Neuronal stem cell (in vitro differentiated cells): ENCODE results near the gene FAM47B.

ENCODE experiments used
- DNase-seq: peaks from one replicate; pipeline ENCODE4 v3.0.0-alpha.2; 2013; ENCODE audit warnings: low spot score
- H2AFZ ChIP-seq: one replicate; pipeline ENCODE4 v1.6.1; 2013; ENCODE audit warnings: mild to moderate bottlenecking, low read length, inconsistent platforms
- H2AK5ac ChIP-seq: 2 replicates; pipeline ENCODE4 v1.6.1; 2013; ENCODE audit warnings: low read depth, mild to moderate bottlenecking, inconsistent platforms, low read length, moderate library complexity, mixed read lengths
- H2BK120ac ChIP-seq: 2 replicates; pipeline ENCODE4 v1.6.1; 2013; ENCODE audit warnings: low read depth, mild to moderate bottlenecking, inconsistent platforms, low read length, moderate library complexity, mixed read lengths
- H2BK12ac ChIP-seq: one replicate; pipeline ENCODE4 v1.6.1; 2013; ENCODE audit warnings: low read length, inconsistent platforms
- H2BK15ac ChIP-seq: 2 replicates; pipeline ENCODE4 v1.6.1; 2013; ENCODE audit warnings: mild to moderate bottlenecking, low read length, inconsistent platforms, mixed read lengths
- H2BK5ac ChIP-seq: one replicate; pipeline ENCODE4 v1.6.1; 2013; ENCODE audit warnings: inconsistent platforms, mild to moderate bottlenecking, low read length, moderate library complexity
- H3K14ac ChIP-seq: one replicate; pipeline ENCODE4 v1.6.1; 2013; ENCODE audit warnings: low read length, inconsistent platforms
- H3K18ac ChIP-seq: 2 replicates; pipeline ENCODE4 v1.6.1; 2013; ENCODE audit warnings: low read length, inconsistent platforms
- H3K23ac ChIP-seq: 2 replicates; pipeline ENCODE4 v1.6.1; 2013; ENCODE audit warnings: low read depth, mild to moderate bottlenecking, mixed read lengths, low read length, inconsistent platforms; ENCODE audit not compliant: poor library complexity
- H3K27ac ChIP-seq: replicated peaks from 3 replicates; pipeline ENCODE4 v1.5.1; 2013; ENCODE audit warnings: low read length, inconsistent platforms
- H3K27me3 ChIP-seq, 3 experiments: 2 replicates each; pipeline ENCODE4 v1.6.1; 2013; ENCODE audit warnings: low read length in 3 of 3, mild to moderate bottlenecking in 2 of 3, inconsistent platforms in 1 of 3, low read depth in 1 of 3, mixed read lengths in 1 of 3, moderate library complexity in 1 of 3; ENCODE audit not compliant: control insufficient read depth in 3 of 3, insufficient read depth in 3 of 3
- H3K36me3 ChIP-seq, 2 donors: replicated peaks in 1 of 2; 2 replicates each; pipeline ENCODE4 v1.6.1; 2013; ENCODE audit warnings: low read length in 2 of 2; ENCODE audit not compliant: control insufficient read depth in 2 of 2, insufficient read depth in 2 of 2
- H3K4ac ChIP-seq: 2 replicates; pipeline ENCODE4 v1.6.1; 2013; ENCODE audit warnings: inconsistent platforms, mild to moderate bottlenecking, low read length, moderate library complexity
- H3K4me1 ChIP-seq, 2 donors: 1 replicate in 1 of 2; 2 replicates in 1 of 2; pipeline ENCODE4 v1.6.1; 2013; ENCODE audit warnings: low read length in 2 of 2, low read depth in 1 of 2; ENCODE audit not compliant: control insufficient read depth in 2 of 2, insufficient read depth in 1 of 2
- H3K4me2 ChIP-seq: one replicate; pipeline ENCODE4 v1.6.1; 2013; ENCODE audit warnings: mild to moderate bottlenecking, low read length, inconsistent platforms; ENCODE audit not compliant: insufficient read depth, poor library complexity, severe bottlenecking
- H3K4me3 ChIP-seq, 2 donors: 2 replicates each; pipeline ENCODE4 v1.5.1; 2013; ENCODE audit warnings: low read length in 2 of 2, mild to moderate bottlenecking in 2 of 2, inconsistent platforms in 1 of 2, moderate library complexity in 1 of 2
- H3K79me1 ChIP-seq: one replicate; pipeline ENCODE4 v1.6.1; 2013; ENCODE audit warnings: low read depth, mild to moderate bottlenecking, inconsistent platforms, low read length, moderate library complexity
- H3K9ac ChIP-seq: one replicate; pipeline ENCODE4 v1.6.1; 2013; ENCODE audit warnings: mild to moderate bottlenecking, low read depth, low read length, inconsistent platforms; ENCODE audit not compliant: poor library complexity
- H3K9me3 ChIP-seq, 2 donors: replicated peaks in 1 of 2; 2 replicates each; pipeline versions ENCODE3 to v1.6.1; 2013; ENCODE audit warnings: low read length in 2 of 2, mild to moderate bottlenecking in 2 of 2, inconsistent platforms in 1 of 2, low read depth in 1 of 2, mixed read lengths in 1 of 2, moderate library complexity in 1 of 2; ENCODE audit not compliant: control insufficient read depth in 2 of 2, insufficient read depth in 1 of 2
- H4K8ac ChIP-seq: one replicate; pipeline ENCODE4 v1.6.1; 2013; ENCODE audit warnings: low read depth, mild to moderate bottlenecking, inconsistent platforms, low read length, moderate library complexity
- H4K91ac ChIP-seq: one replicate; pipeline ENCODE4 v1.6.1; 2013; ENCODE audit warnings: low read length, low read depth, mild to moderate bottlenecking, inconsistent platforms; ENCODE audit not compliant: poor library complexity
- WGBS, 2 donors: extraction: QIAGEN DNeasy Blood & Tissue Kit; methylation state at CpG; one replicate each; pipeline ENCODE4 v1.1.7; 2013; ENCODE audit warnings: missing lambda C conversion rate in 2 of 2, mixed read lengths in 1 of 2; ENCODE audit not compliant: insufficient read length in 2 of 2, insufficient replicate concordance in 1 of 2; ENCODE audit errors: extremely low coverage in 2 of 2; 5-methylcytosine and 5-hydroxymethylcytosine counted together

FAM47B gene

GRCh38 chrX:34903316-34903715, 39.3 kb upstream of the FAM47B start:
- no peak overlapping the region for H4K91ac ChIP-seq
- no peak overlapping the region for H2AK5ac ChIP-seq
- WGBS, 2 donors: no CpG with 5 or more reads among the region's 2 CpGs
- H3K27ac ChIP-seq: no peak overlapping the region
- no peak overlapping the region for H3K14ac ChIP-seq
- H3K9me3 ChIP-seq: no peaks in the 10 kb centered on the region
- H3K36me3 ChIP-seq: no peaks in the 10 kb centered on the region
- H3K4me3 ChIP-seq: no peak overlapping the region
- DNase-seq: no peak
- no peak overlapping the region for H3K4me2 ChIP-seq
- no peaks in the 10 kb centered on the region for H3K27me3 ChIP-seq
- no peak overlapping the region for H3K4ac ChIP-seq
- H2BK120ac ChIP-seq: no peak overlapping the region
- no peak overlapping the region for H2BK15ac ChIP-seq
- H2BK12ac ChIP-seq: no peak overlapping the region
- no peaks in the 10 kb centered on the region for H3K79me1 ChIP-seq
- no peaks in the 10 kb centered on the region for H3K4me1 ChIP-seq
- H4K8ac ChIP-seq: no peak overlapping the region
- H3K23ac ChIP-seq: no peak overlapping the region
- H2BK5ac ChIP-seq: no peak overlapping the region
- no peak overlapping the region for H2AFZ ChIP-seq
- H3K18ac ChIP-seq: no peak overlapping the region
- H3K9ac ChIP-seq: no peak overlapping the region

GRCh38 chrX:34909151-34909550, 33.4 kb upstream of the FAM47B start:
- no peak overlapping the region for H2AK5ac ChIP-seq
- no peak overlapping the region for H2BK12ac ChIP-seq
- no peak overlapping the region for H3K4ac ChIP-seq
- H3K14ac ChIP-seq: no peak overlapping the region
- no peaks in the 10 kb centered on the region for H3K27me3 ChIP-seq
- no peak overlapping the region for H2BK120ac ChIP-seq
- no peak overlapping the region for H2BK5ac ChIP-seq
- no peaks in the 10 kb centered on the region for H3K36me3 ChIP-seq
- H3K23ac ChIP-seq: no peak overlapping the region
- DNase-seq: no peak
- WGBS, 2 donors: no CpG with 5 or more reads among the region's 2 CpGs
- no peaks in the 10 kb centered on the region for H3K4me1 ChIP-seq
- H3K79me1 ChIP-seq: no peaks in the 10 kb centered on the region
- no peaks in the 10 kb centered on the region for H3K9me3 ChIP-seq
- no peak overlapping the region for H2AFZ ChIP-seq
- H3K4me3 ChIP-seq: no peak overlapping the region
- H3K27ac ChIP-seq: no peak overlapping the region
- H3K4me2 ChIP-seq: no peak overlapping the region
- no peak overlapping the region for H2BK15ac ChIP-seq
- H3K18ac ChIP-seq: no peak overlapping the region
- no peak overlapping the region for H4K8ac ChIP-seq
- no peak overlapping the region for H3K9ac ChIP-seq
- no peak overlapping the region for H4K91ac ChIP-seq

- Histone ChIP-seq H2AFZ (no peak overlapping the region), H4K91ac (no peak overlapping the region), H3K4me2 (no peak overlapping the region), H2AK5ac (no peak overlapping the region), H4K8ac (no peak overlapping the region), H3K23ac (no peak overlapping the region), H3K4ac (no peak overlapping the region), H2BK15ac (no peak overlapping the region), H3K14ac (no peak overlapping the region), H3K27me3 (no peaks in the 10 kb centered on the region), H2BK120ac (no peak overlapping the region), H2BK12ac (no peak overlapping the region), H2BK5ac (no peak overlapping the region), H3K9ac (no peak overlapping the region), H3K36me3 (no peaks in the 10 kb centered on the region), H3K79me1 (no peaks in the 10 kb centered on the region), H3K18ac (no peak overlapping the region), H3K4me1 (no peaks in the 10 kb centered on the region), H3K4me3 (no peak overlapping the region), H3K9me3 (no peaks in the 10 kb centered on the region), H3K27ac (no peak overlapping the region)
- no CpG with 5 or more reads among the region's 3 CpGs for WGBS, 2 donors
- no peak for DNase-seq
These were observed 27.0 kb upstream of the FAM47B start for GRCh38 chrX:34915463-34916225.

- H3K14ac ChIP-seq: no peak overlapping the region
- H3K27ac ChIP-seq: no peak overlapping the region
- H4K8ac ChIP-seq: no peak overlapping the region
- H2AK5ac ChIP-seq: no peak overlapping the region
- H3K4ac ChIP-seq: no peak overlapping the region
- H2AFZ ChIP-seq: no peak overlapping the region
- DNase-seq: no peak
- H3K23ac ChIP-seq: no peak overlapping the region
- H2BK15ac ChIP-seq: no peak overlapping the region
- no peak overlapping the region for H3K18ac ChIP-seq
- H2BK120ac ChIP-seq: no peak overlapping the region
- H2BK5ac ChIP-seq: no peak overlapping the region
- H4K91ac ChIP-seq: no peak overlapping the region
- no peaks in the 10 kb centered on the region for H3K9me3 ChIP-seq
- H3K36me3 ChIP-seq: no peaks in the 10 kb centered on the region
- H3K27me3 ChIP-seq: no peaks in the 10 kb centered on the region
- H3K4me3 ChIP-seq: no peak overlapping the region
- no peaks in the 10 kb centered on the region for H3K79me1 ChIP-seq
- H3K4me1 ChIP-seq: no peaks in the 10 kb centered on the region
- no CpG with 5 or more reads among the region's 1 CpG for WGBS, 2 donors
- no peak overlapping the region for H3K4me2 ChIP-seq
- no peak overlapping the region for H2BK12ac ChIP-seq
- H3K9ac ChIP-seq: no peak overlapping the region
These were observed 25.4 kb upstream of the FAM47B start for GRCh38 chrX:34917146-34917545.
